GM10266 (cell line): ENCODE measurements around the gene TCEAL1.
A peak's percentile ranks its signal among the peaks of the same experiment; 100 is the strongest.
"Not testable (repeated sequence)": the region's sequence is repeated elsewhere in the genome, so short reads cannot be mapped to it uniquely, and the experiment has no call there.

Experiments used
- DNase-seq: peaks from one replicate; pipeline ENCODE4 v3.0.0; 2012; ENCODE audit errors: extremely low spot score
- TF ChIP-seq, protein P1 (sequence below): IDR thresholded peaks from 2 replicates; pipeline ENCODE4 v1.5.1; 2012; ENCODE audit warnings: mild to moderate bottlenecking, low read depth; ENCODE audit not compliant: control insufficient read depth, insufficient read depth; ENCODE audit errors: missing control alignments

TCEAL1 gene, protein sequence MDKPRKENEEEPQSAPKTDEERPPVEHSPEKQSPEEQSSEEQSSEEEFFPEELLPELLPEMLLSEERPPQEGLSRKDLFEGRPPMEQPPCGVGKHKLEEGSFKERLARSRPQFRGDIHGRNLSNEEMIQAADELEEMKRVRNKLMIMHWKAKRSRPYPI

DNA sequence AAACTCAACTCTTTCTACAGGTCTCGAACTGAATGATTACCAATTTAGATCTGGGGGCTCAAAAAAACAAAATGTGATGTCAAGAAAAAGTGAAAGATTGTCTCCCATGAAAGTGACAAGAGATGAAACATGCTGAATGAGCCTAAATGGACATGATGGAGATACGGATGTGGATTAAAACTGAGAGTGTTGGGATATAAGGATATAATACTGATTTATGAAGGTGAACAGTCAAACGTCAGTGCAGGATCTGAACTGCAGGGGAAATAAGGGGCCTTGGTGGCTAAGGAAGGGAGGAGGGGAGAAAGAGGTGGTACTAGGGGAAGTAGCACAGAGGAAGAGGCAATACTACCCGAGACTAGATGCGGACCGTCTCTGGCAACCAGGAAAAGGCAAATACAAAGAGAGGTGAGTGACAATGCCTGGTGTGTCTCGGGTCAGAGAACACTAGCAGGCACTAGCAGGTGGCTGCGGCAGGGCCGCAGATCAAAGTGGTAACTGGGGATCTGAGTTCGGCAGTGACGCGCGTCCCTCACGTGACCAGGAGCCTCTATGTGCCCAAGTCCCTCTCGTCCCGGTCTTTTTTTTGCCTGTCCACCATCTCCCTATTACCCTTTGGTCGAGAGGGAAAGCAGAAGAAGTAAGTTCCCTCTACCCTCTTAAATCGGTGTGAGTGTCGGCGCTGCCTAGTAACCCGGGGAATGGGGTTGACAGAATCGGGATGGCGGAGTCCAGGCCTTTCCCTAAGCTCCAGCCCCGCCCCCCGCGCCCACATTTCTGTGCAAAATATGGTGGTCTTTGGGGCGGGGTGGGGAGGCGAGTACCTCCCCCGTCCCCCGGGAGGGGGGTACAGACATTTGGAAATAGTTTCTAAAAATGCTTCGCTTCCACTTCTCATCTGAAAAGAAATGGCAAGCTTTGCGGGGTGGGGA lies at the start of gene TCEAL1:
TCEAL1 (plus strand) TSS at position 590 of the 932 bp plus-strand sequence. CDS start 942 bp downstream, outside the sequence.
- TF ChIP-seq, protein P1, sequence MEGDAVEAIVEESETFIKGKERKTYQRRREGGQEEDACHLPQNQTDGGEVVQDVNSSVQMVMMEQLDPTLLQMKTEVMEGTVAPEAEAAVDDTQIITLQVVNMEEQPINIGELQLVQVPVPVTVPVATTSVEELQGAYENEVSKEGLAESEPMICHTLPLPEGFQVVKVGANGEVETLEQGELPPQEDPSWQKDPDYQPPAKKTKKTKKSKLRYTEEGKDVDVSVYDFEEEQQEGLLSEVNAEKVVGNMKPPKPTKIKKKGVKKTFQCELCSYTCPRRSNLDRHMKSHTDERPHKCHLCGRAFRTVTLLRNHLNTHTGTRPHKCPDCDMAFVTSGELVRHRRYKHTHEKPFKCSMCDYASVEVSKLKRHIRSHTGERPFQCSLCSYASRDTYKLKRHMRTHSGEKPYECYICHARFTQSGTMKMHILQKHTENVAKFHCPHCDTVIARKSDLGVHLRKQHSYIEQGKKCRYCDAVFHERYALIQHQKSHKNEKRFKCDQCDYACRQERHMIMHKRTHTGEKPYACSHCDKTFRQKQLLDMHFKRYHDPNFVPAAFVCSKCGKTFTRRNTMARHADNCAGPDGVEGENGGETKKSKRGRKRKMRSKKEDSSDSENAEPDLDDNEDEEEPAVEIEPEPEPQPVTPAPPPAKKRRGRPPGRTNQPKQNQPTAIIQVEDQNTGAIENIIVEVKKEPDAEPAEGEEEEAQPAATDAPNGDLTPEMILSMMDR: no peak
- DNase-seq: peak; percentile 17

DNA sequence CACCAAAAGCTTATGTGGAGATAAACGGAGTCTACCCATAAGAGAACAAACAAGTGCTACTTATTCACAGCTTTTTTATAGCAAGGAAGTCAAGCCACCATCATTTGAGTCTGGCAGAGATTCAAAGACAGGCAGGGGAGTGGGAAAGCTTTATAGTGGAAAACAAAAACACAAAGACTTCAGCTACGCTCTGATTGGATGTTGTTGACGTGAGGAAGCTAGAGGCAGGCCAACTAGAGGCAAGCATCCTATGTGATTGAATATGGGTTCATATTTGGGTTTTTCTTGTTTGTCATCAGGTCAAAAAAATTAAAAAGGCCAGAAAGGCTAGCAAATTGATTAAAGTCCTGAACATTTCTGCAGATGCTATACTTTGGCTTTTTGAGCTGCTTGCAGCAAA lies 44.2 kb upstream of the TCEAL1 start:
- TF ChIP-seq, protein P1: no peak
- no peak for DNase-seq

DNA sequence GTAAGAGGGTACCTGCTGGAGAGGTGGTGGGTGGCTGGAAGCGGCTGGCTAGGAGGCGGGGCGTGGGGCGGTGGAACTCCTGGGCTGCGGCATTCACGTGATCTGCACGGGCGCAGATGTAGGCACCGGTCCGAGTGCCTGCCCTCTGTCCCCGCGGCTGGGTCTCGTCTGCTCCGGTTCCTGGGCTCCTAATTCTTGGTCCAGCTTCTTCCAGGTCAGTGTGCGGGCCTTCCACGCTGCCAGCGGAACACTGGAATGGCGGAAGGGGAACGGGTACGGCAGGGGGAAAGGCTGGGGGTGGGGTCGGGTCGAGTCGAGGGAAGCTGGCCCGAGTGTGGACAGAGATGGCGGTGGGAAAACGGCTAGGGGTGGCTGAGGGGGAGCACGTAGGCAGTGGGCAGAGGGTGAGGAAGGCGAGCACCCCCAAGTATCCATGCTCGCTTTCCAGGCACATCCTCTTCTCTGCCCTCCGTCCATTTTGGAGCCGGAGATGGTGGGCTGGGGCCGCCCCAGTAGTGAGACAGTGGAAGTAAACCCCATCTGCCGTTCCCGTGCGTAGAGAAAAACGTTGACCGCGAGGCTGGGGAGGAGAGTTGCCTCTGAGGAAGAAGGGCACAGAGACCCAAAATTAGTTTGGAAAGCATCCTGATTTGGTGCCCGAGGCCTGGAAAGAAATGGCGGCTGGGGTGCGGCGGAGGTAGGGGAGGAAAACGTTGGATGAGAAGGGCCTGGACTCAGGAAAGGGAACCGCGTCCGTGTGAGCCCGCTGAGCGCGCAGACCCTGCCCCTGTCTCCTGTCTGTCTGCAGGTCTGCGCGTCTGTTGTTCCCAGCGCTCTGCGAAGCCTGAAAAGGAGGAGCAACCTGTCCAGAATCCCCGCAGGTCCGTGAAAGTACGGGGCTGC lies 43.1 kb upstream of the TCEAL1 start, which contains the start of gene TCEAL4:
TCEAL4 (plus strand) TSS at position 105 of the 903 bp plus-strand sequence. CDS start 1,161 bp downstream, outside the sequence.
- peak; percentile 20 for DNase-seq
- TF ChIP-seq, protein P1: no peak

DNA sequence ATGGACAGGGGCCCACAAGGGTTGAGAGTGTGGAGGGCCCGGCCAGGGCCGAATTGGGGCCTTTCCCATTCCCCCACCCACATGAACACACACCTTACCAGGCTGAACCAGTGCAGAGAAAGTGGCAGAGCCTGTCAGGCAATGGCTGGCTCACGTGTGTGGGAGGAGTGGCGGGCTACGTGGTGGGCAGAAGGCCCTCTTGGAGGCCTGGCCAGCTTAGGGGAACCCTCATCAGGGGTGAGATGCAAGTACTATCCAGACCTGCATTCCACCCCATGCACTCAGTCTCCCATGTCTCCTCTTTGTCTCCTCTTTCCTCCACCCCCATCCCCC lies 42.5 kb upstream of the TCEAL1 start:
- TF ChIP-seq, protein P1: no peak
- no peak for DNase-seq

DNA sequence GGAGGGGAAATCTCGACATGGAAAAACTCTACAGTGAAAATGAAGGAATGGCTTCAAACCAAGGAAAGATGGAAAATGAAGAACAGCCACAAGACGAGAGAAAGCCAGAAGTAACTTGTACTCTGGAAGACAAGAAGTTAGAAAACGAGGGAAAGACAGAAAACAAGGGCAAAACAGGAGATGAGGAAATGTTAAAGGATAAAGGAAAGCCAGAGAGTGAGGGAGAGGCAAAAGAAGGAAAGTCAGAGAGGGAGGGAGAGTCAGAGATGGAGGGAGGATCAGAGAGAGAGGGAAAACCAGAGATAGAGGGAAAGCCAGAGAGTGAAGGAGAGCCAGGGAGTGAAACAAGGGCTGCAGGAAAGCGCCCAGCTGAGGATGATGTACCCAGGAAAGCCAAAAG lies 42.1 kb upstream of the TCEAL1 start:
- DNase-seq: no peak
- TF ChIP-seq, protein P1: no peak

DNA sequence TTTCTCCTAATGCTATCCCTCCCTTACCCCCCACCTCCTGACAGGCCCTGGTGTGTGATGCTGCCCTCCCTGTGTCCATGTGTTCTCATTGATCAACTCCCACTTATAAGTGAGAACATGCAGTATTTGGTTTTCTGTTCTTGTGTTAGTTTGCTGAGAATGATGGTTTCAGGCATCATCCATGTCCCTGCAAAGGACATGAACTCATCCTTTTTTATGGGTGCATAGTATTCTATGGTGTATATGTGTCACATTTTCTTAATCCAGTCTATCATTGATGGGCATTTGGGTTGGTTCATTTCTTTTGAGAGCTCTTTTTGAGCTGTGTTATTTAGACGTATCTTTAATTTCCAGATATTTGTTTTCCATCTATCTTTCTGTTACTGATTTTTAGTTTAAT lies 36.5 kb upstream of the TCEAL1 start:
- not testable (repeated sequence) for DNase-seq

DNA sequence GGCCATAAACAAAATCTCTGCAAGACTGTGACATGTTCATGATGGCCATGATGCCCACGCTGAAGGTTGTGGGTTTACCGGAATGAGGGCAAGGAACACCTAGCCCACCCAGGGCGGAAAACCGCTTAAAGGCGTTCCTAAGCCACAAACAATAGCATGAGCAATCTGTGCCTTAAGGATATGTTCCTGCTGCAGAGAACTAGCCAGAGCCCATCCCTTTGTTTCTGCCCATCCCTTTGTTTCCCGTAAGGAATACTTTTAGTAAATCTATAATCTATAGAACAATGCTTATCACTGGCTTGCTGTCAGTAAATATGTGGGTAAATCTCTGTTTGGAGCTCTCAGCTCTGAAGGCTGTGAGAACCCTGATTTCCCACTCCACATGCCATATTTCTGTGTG lies 33.6 kb upstream of the TCEAL1 start:
- DNase-seq: not testable (repeated sequence)
